Tibial nerve (tissue), 4 donors: ENCODE results near the gene ITIH4. TPM values are rescaled to one million over a fixed set of nuclear protein-coding genes. Genes with fewer than 3 reads are reported as not detected.

Experiments
- DNase-seq, 2 donors: peaks; one replicate each; pipeline ENCODE4 v3.0.0-alpha.2; 2019; ENCODE audit warnings: low spot score in 2 of 2
- H3K27ac ChIP-seq, 4 donors: fragments of 200-600 bp; sonication (generic) in 3 of 4; one replicate each; pipeline ENCODE4 v1.5.1; 2017 to 2019; ENCODE audit warnings: mild to moderate bottlenecking in 1 of 4
- H3K27me3 ChIP-seq, 2 donors: fragments of 200-600 bp; sonication (generic) in 1 of 2; one replicate each; pipeline versions ENCODE4 v1.5.1 to v1.6.0; 2017 to 2019
- H3K36me3 ChIP-seq, 3 donors: fragments of 200-600 bp; sonication (generic); one replicate each; pipeline ENCODE4 v1.5.1; 2018 to 2019
- H3K4me1 ChIP-seq, 4 donors: fragments of 200-600 bp; sonication (generic) in 3 of 4; one replicate each; pipeline ENCODE4 v1.5.1; 2017 to 2019
- H3K4me3 ChIP-seq, 4 donors: fragments of 200-600 bp; sonication (generic) in 3 of 4; one replicate each; pipeline ENCODE4 v1.5.1; 2017 to 2019; ENCODE audit warnings: mild to moderate bottlenecking in 1 of 4, moderate library complexity in 1 of 4
- H3K9me3 ChIP-seq, 4 donors: fragments of 200-600 bp; sonication (generic) in 3 of 4; one replicate each; pipeline ENCODE4 v1.5.1; 2017 to 2019
- EP300 ChIP-seq, 2 donors: sonication (generic); formaldehyde crosslinking; IDR thresholded peaks; one replicate each; pipeline ENCODE4 v1.6.1; 2017; ENCODE audit warnings: antibody characterized with exemption in 2 of 2, mild to moderate bottlenecking in 1 of 2
- POLR2A ChIP-seq, 2 donors: fragments of 450-650 bp; IDR thresholded peaks; one replicate each; pipeline ENCODE4 v1.6.1; 2017; ENCODE audit warnings: antibody characterized with exemption in 2 of 2, mild to moderate bottlenecking in 2 of 2, moderate library complexity in 2 of 2
- WGBS, 2 donors: methylation state at CpG; one replicate each; pipeline ENCODE4 v1.1.5; 2018; 5-methylcytosine and 5-hydroxymethylcytosine counted together
- total RNA-seq, 4 donors: library from RNA; depleted of rRNA; stranded (reverse); fragments of >200 nt; gene quantifications; one replicate each; pipeline ENCODE4 v1.1.0, GENCODE V29; 2016
- TF ChIP-seq, protein P1 (sequence below), 5 experiments: fragments of 200-600 bp in 3 of 5; fragments of 450-650 bp in 2 of 5; sonication (generic) in 3 of 5; IDR thresholded peaks; one replicate each; pipeline ENCODE4 v1.5.1; 2016 to 2019; ENCODE audit warnings: antibody characterized with exemption in 5 of 5, mild to moderate bottlenecking in 3 of 5, moderate library complexity in 2 of 5

Gene ITIH4
- total RNA-seq, 4 donors from 2014 or later = 5.4 to 24.9 (median 10.1) TPM

DNA sequence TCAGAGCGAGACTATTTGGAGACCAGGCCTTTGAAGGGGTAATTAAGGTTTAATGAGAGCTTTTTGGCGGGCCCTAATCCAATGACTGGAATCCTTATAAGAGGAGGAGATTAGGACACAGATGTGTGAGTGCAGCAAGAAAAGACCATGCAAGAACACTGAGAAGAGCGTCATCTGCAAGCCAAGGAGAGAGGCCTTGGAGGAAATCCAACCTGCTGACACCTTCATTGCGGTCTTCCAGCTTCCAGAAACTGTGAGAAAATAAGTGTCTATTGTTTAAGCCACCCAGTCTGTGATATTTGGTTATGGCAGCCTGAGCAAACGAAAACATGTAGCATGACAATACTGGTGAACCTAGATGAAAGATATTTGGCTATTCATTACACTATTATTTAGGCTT is 27.4 kb upstream of the ITIH4 start:
- DNase-seq = no peak
- Histone ChIP-seq H3K27me3 (no peaks in the 10 kb centered on the region), H3K4me1 (no peaks in the 10 kb centered on the region), H3K36me3 (peaks cover 0 to 66% (median 5%) of the 10 kb centered on the region in 3 donors), H3K9me3 (no peaks in the 10 kb centered on the region), H3K27ac (no peak overlapping the region), H3K4me3 (no peak overlapping the region)
- WGBS, 2 donors = 79 to 87% methylated on average over 5 of the region's 5 CpGs
- TF ChIP-seq, protein P1, sequence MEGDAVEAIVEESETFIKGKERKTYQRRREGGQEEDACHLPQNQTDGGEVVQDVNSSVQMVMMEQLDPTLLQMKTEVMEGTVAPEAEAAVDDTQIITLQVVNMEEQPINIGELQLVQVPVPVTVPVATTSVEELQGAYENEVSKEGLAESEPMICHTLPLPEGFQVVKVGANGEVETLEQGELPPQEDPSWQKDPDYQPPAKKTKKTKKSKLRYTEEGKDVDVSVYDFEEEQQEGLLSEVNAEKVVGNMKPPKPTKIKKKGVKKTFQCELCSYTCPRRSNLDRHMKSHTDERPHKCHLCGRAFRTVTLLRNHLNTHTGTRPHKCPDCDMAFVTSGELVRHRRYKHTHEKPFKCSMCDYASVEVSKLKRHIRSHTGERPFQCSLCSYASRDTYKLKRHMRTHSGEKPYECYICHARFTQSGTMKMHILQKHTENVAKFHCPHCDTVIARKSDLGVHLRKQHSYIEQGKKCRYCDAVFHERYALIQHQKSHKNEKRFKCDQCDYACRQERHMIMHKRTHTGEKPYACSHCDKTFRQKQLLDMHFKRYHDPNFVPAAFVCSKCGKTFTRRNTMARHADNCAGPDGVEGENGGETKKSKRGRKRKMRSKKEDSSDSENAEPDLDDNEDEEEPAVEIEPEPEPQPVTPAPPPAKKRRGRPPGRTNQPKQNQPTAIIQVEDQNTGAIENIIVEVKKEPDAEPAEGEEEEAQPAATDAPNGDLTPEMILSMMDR (IDR thresholded peaks at IDR 0.05) = no peak
- TF ChIP-seq POLR2A (IDR thresholded peaks at IDR 0.05) (no peak), EP300 (IDR thresholded peaks at IDR 0.05) (no peak)

DNA sequence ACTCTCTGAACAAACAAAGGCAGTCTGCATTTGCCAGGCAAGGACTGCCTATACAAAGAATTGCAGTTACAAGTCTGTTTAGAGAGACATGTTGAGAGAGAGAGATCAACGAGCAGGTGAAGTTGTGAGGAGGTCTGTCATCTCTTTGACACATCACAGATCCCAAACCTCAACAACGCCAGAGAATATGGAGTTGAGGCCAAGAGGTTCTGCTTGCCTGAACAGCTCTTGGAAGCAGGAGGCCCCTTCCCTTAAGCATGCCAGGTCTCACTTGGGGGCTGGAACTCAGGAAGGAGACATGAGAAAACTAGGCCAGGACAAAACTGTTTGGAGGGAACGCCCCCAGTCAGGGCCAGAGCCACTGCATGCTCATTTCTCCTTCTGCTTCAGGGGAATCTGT is 26.7 kb upstream of the ITIH4 start:
- Histone ChIP-seq H3K9me3 (no peaks in the 10 kb centered on the region), H3K36me3 (peaks cover 0 to 67% (median 5%) of the 10 kb centered on the region in 3 donors), H3K4me3 (no peak overlapping the region), H3K4me1 (no peaks in the 10 kb centered on the region), H3K27me3 (no peaks in the 10 kb centered on the region), H3K27ac (no peak overlapping the region)
- 76 to 81% methylated on average over 3 of the region's 3 CpGs for WGBS, 2 donors
- no peak for TF ChIP-seq POLR2A (IDR thresholded peaks at IDR 0.05)
- no peak for TF ChIP-seq EP300 (IDR thresholded peaks at IDR 0.05)
- TF ChIP-seq, protein P1 (IDR thresholded peaks at IDR 0.05) = no peak
- no peak for DNase-seq

DNA sequence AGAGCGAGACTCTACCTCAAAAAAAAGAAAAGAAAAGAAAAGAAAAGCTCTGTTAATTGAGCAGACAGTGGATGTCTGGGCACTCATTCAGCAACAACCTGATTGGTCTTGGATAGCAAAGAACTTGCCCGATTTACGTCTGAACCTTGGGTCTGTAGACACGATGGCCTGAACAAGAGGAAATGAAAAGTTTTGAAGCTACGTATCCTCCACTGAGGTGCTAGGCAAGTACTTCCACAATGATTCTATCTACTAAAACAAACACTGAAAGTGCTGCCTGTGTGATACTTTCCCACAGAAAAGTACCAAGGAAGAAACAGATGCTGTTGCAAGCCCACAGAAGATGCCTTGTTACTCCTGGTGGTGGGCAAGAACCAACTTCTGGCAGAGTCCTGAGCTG is 26.2 kb upstream of the ITIH4 start:
- no peaks in the 10 kb centered on the region for H3K4me1 ChIP-seq
- WGBS, 2 donors = 90 to 91% methylated on average over 5 of the region's 5 CpGs
- H3K27me3 ChIP-seq = no peaks in the 10 kb centered on the region
- no peak overlapping the region for H3K4me3 ChIP-seq
- peaks cover 0 to 69% (median 5%) of the 10 kb centered on the region in 3 donors for H3K36me3 ChIP-seq
- H3K9me3 ChIP-seq = no peaks in the 10 kb centered on the region
- TF ChIP-seq EP300 (IDR thresholded peaks at IDR 0.05) = no peak
- no peak for TF ChIP-seq POLR2A (IDR thresholded peaks at IDR 0.05)
- TF ChIP-seq, protein P1 (IDR thresholded peaks at IDR 0.05) = no peak
- no peak for DNase-seq
- no peak overlapping the region for H3K27ac ChIP-seq

DNA sequence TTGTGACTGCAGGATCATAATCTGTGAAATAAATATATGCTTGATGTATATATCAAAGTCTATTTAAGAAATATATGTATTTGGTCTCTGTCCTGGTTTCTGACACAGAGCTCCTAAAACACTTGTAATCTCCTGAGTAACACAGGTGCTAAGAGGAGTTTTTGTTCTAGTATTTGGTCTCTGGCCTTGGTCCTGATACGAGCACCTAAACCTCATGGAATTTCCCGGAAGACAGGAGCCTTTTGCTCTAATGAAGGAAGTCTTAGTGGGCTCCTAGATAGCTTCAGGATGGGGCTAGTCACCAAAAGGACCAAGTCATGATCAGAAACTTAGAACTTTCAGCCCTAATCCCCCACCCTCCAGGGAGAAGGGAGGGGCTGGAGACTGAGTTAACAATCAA is 23.5 kb upstream of the ITIH4 start:
- TF ChIP-seq, protein P1 (IDR thresholded peaks at IDR 0.05) = no peak
- no peak for TF ChIP-seq POLR2A (IDR thresholded peaks at IDR 0.05)
- no peak for TF ChIP-seq EP300 (IDR thresholded peaks at IDR 0.05)
- H3K36me3 ChIP-seq = peaks cover 0 to 85% (median 5%) of the 10 kb centered on the region in 3 donors

DNA sequence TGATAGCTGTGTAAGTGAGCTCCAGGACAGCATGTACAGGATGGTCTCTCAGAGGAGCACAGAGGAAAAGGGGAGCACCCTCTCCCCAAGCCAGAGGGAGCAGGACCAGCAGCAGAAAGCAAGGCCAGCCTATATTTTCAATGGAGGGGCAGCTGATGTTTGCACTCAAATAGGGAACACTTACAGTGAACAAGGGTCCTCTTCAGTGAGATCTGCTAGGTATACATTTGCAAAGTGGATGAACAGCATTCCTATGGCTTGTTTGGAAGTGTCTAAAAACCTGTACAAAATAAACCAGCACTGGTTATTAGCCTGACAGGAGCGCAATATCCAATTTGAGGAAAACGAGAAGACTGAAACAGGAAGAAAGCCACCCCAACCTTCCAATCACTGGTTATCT is 21.9 kb upstream of the ITIH4 start:
- H3K36me3 ChIP-seq = peaks cover 0 to 92% (median 11%) of the 10 kb centered on the region in 3 donors
- H3K4me1 ChIP-seq = no peaks in the 10 kb centered on the region
- no peaks in the 10 kb centered on the region for H3K27me3 ChIP-seq
- H3K27ac ChIP-seq = no peak overlapping the region
- no peak overlapping the region for H3K4me3 ChIP-seq
- no peak for TF ChIP-seq POLR2A (IDR thresholded peaks at IDR 0.05)
- TF ChIP-seq, protein P1 (IDR thresholded peaks at IDR 0.05) = no peak
- no peaks in the 10 kb centered on the region for H3K9me3 ChIP-seq
- no peak for DNase-seq
- 78 to 87% methylated on average over 2 of the region's 2 CpGs for WGBS, 2 donors

More for the DNA sequence above, 23.5 kb upstream of the ITIH4 start:
- DNase-seq = no peak
- H3K4me1 ChIP-seq = no peaks in the 10 kb centered on the region
- no peaks in the 10 kb centered on the region for H3K27me3 ChIP-seq
- WGBS, 2 donors = 96 to 97% methylated on average over 2 of the region's 2 CpGs
- no peak overlapping the region for H3K4me3 ChIP-seq
- no peak overlapping the region for H3K27ac ChIP-seq
- no peaks in the 10 kb centered on the region for H3K9me3 ChIP-seq
